ENCODE measurements around the gene ENOX1.

ENOX1 gene

DNA sequence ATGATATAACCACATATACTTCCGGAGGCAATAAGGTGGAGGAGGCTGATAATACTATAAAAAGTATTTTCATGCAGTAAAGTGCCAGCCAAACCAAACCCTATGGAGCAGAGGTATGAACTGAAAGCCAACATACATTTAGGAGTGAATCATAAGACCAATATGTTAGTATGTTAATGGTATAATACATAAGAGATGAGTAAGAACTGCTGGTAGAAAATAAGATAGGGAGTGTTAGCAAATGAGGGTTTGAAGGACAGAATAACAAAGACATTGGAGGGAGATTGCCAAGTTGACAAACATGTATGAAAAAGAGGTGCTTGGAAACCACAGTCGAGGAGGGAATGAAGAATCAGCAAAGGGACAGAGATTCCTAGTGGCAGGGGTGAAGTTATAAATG is 10.8 kb downstream of the ENOX1 start:
- no peaks in the 10 kb centered on the region for H3K9me3 ChIP-seq (ENCODE audit: insufficient read depth, low read length)
- no peak overlapping the region for H3K9ac ChIP-seq (ENCODE audit: low read length)
- TF ChIP-seq EZH2phosphoT487 (IDR thresholded peaks at IDR 0.05; ENCODE audit: low read depth) = no peak
- H3K36me3 ChIP-seq (replicated peaks; ENCODE audit: low read depth, low read length) = no peaks in the 10 kb centered on the region
- H3K4me3 ChIP-seq (ENCODE audit: low read length) = no peak overlapping the region
- H3K4me2 ChIP-seq (ENCODE audit: low read length) = no peak overlapping the region
- H4K20me1 ChIP-seq (ENCODE audit: insufficient read depth, low read length) = no peaks in the 10 kb centered on the region
- 0 out of 2 replicates have a peak, but pooled peaks cover 6% of the 10 kb centered on the region for H3K27me3 ChIP-seq (ENCODE audit: low read depth, low read length)
- no peak overlapping the region for H3K27ac ChIP-seq (ENCODE audit: low read length)
- no peak overlapping the region for H2AFZ ChIP-seq (ENCODE audit: low read depth, low read length)
- no peaks in the 10 kb centered on the region for H3K4me1 ChIP-seq (ENCODE audit: low read length)
- H3K79me2 ChIP-seq (ENCODE audit: low read length) = no peaks in the 10 kb centered on the region

DNA sequence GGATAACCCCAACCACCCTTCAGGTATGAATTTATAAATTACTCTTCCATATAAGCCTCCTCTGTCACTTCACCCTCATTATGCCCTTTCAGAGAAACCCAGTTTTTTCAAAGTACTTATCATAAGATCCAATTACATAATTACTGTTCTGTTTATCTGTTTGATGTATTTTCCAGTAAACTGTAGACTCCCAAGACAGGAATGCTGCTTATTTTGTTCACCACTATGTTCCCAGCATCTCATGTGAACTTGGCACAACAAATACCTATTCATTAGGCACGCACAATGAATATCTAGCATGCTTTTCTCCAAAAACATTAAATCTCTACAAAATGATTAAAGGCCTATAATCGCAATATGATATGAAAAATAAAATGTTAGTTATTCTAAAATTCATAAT is 13.2 kb downstream of the ENOX1 start:
- Histone ChIP-seq H4K20me1 (ENCODE audit: insufficient read depth, low read length) (no peaks in the 10 kb centered on the region), H3K9ac (ENCODE audit: low read length) (no peak overlapping the region), H3K27ac (ENCODE audit: low read length) (no peak overlapping the region), H3K4me1 (ENCODE audit: low read length) (no peaks in the 10 kb centered on the region), H3K79me2 (ENCODE audit: low read length) (no peaks in the 10 kb centered on the region), H3K36me3 (replicated peaks; ENCODE audit: low read depth, low read length) (no peaks in the 10 kb centered on the region), H3K27me3 (ENCODE audit: low read depth, low read length) (0 out of 2 replicates have a peak, but pooled peaks cover 6% of the 10 kb centered on the region), H3K4me3 (ENCODE audit: low read length) (no peak overlapping the region), H3K9me3 (ENCODE audit: insufficient read depth, low read length) (no peaks in the 10 kb centered on the region), H3K4me2 (ENCODE audit: low read length) (no peak overlapping the region), H2AFZ (ENCODE audit: low read depth, low read length) (no peak overlapping the region)
- no peak for TF ChIP-seq CTCF (IDR thresholded peaks at IDR 0.05; ENCODE audit: low read depth, low read length)
- TF ChIP-seq EZH2phosphoT487 (IDR thresholded peaks at IDR 0.05; ENCODE audit: low read depth) = no peak

- no peak for TF ChIP-seq EZH2phosphoT487 (IDR thresholded peaks at IDR 0.05; ENCODE audit: low read depth)
- TF ChIP-seq CTCF (IDR thresholded peaks at IDR 0.05; ENCODE audit: low read depth, low read length) = no peak
- no peaks in the 10 kb centered on the region for H4K20me1 ChIP-seq (ENCODE audit: insufficient read depth, low read length)
- H3K4me3 ChIP-seq (ENCODE audit: low read length) = no peak overlapping the region
- 0 out of 2 replicates have a peak, but pooled peaks cover 6% of the 10 kb centered on the region for H3K27me3 ChIP-seq (ENCODE audit: low read depth, low read length)
- no peak overlapping the region for H3K27ac ChIP-seq (ENCODE audit: low read length)
- no peaks in the 10 kb centered on the region for H3K79me2 ChIP-seq (ENCODE audit: low read length)
- H2AFZ ChIP-seq (ENCODE audit: low read depth, low read length) = no peak overlapping the region
- H3K4me1 ChIP-seq (ENCODE audit: low read length) = no peaks in the 10 kb centered on the region
- H3K9ac ChIP-seq (ENCODE audit: low read length) = no peak overlapping the region
- H3K9me3 ChIP-seq (ENCODE audit: insufficient read depth, low read length) = no peaks in the 10 kb centered on the region
- no peaks in the 10 kb centered on the region for H3K36me3 ChIP-seq (replicated peaks; ENCODE audit: low read depth, low read length)
- H3K4me2 ChIP-seq (ENCODE audit: low read length) = no peak overlapping the region
Measured at GRCh38 chr13:43770871-43771270, 15.9 kb downstream of the ENOX1 start.

- H3K79me2 ChIP-seq (ENCODE audit: low read length) = no peaks in the 10 kb centered on the region
- H4K20me1 ChIP-seq (ENCODE audit: insufficient read depth, low read length) = no peaks in the 10 kb centered on the region
- H3K9ac ChIP-seq (ENCODE audit: low read length) = no peak overlapping the region
- TF ChIP-seq CTCF (IDR thresholded peaks at IDR 0.05; ENCODE audit: low read depth, low read length) = no peak
- no peak for TF ChIP-seq EZH2phosphoT487 (IDR thresholded peaks at IDR 0.05; ENCODE audit: low read depth)
- H3K36me3 ChIP-seq (replicated peaks; ENCODE audit: low read depth, low read length) = no peaks in the 10 kb centered on the region
- no peak overlapping the region for H3K27ac ChIP-seq (ENCODE audit: low read length)
- H3K4me2 ChIP-seq (ENCODE audit: low read length) = no peak overlapping the region
- no peaks in the 10 kb centered on the region for H3K4me1 ChIP-seq (ENCODE audit: low read length)
- H3K4me3 ChIP-seq (ENCODE audit: low read length) = no peak overlapping the region
- H3K27me3 ChIP-seq (ENCODE audit: low read depth, low read length) = peaks cover 6% of the 10 kb centered on the region; the same call in 1 of the 2 replicates
- no peaks in the 10 kb centered on the region for H3K9me3 ChIP-seq (ENCODE audit: insufficient read depth, low read length)
- H2AFZ ChIP-seq (ENCODE audit: low read depth, low read length) = no peak overlapping the region
Measured at GRCh38 chr13:43769529-43769928, 17.2 kb downstream of the ENOX1 start.
